GM21723 (cell line): Measurements from ENCODE around the gene HSD3B1.

Experiments used
- ATAC-seq: cut with Tn5 transposase; IDR thresholded peaks from one replicate; pipeline ENCODE4 v1.9.1; 2021; ENCODE audit warnings: mild to moderate bottlenecking, moderate library complexity; ENCODE audit not compliant: unreplicated experiment

Gene HSD3B1

GRCh38 chr1:119506941-119507340 lies at the start of gene HSD3B1:
HSD3B1 (plus strand) TSS chr1:119507210; CDS start chr1:119507477, 267 bp downstream.
- ATAC-seq, result no peak

GRCh38 chr1:119462964-119463363 lies 44.0 kb upstream of the HSD3B1 start:
- no peak for ATAC-seq

GRCh38 chr1:119463569-119463968 lies 43.4 kb upstream of the HSD3B1 start:
- no peak for ATAC-seq

GRCh38 chr1:119466445-119466844 lies 40.6 kb upstream of the HSD3B1 start:
- no peak for ATAC-seq

GRCh38 chr1:119467219-119467618 lies 39.8 kb upstream of the HSD3B1 start:
- ATAC-seq, result no peak

GRCh38 chr1:119467857-119468668 lies 38.9 kb upstream of the HSD3B1 start:
- no peak for ATAC-seq

GRCh38 chr1:119469741-119470140 lies 37.3 kb upstream of the HSD3B1 start:
- ATAC-seq, result no peak

- no peak for ATAC-seq
Measured at GRCh38 chr1:119470377-119470776, 36.6 kb upstream of the HSD3B1 start.

GRCh38 chr1:119470958-119471357 lies 36.1 kb upstream of the HSD3B1 start:
- ATAC-seq, result no peak

GRCh38 chr1:119471566-119471965 lies 35.4 kb upstream of the HSD3B1 start:
- no peak for ATAC-seq

GRCh38 chr1:119472080-119472818 lies 34.8 kb upstream of the HSD3B1 start:
- ATAC-seq, result no peak

GRCh38 chr1:119472819-119473175 lies 34.2 kb upstream of the HSD3B1 start:
- ATAC-seq, result no peak

- no peak for ATAC-seq
Measured at GRCh38 chr1:119475866-119476439, 31.1 kb upstream of the HSD3B1 start.

GRCh38 chr1:119477710-119478109 lies 29.3 kb upstream of the HSD3B1 start:
- no peak for ATAC-seq

- no peak for ATAC-seq
Measured at GRCh38 chr1:119480175-119480574, 26.8 kb upstream of the HSD3B1 start.

GRCh38 chr1:119481951-119482350 lies 25.1 kb upstream of the HSD3B1 start:
- no peak for ATAC-seq

- ATAC-seq, result no peak
Measured at GRCh38 chr1:119482517-119483425, 24.2 kb upstream of the HSD3B1 start.

- ATAC-seq, result no peak
Measured at GRCh38 chr1:119483441-119484200, 23.4 kb upstream of the HSD3B1 start.

GRCh38 chr1:119485201-119485600 lies 21.8 kb upstream of the HSD3B1 start:
- no peak for ATAC-seq

GRCh38 chr1:119488216-119488615 lies 18.8 kb upstream of the HSD3B1 start:
- ATAC-seq, result no peak
